ENCODE results near the gene IDH3B. TPM values are rescaled to one million over a fixed set of nuclear protein-coding genes. Genes with fewer than 3 reads are reported as not detected.

Gene IDH3B
- total and polyA plus RNA-seq, 2 of the 8 experiments (the other 6 are each of a cell fraction or from before 2014, with no cell fraction given), result 110 to 167 TPM

DNA sequence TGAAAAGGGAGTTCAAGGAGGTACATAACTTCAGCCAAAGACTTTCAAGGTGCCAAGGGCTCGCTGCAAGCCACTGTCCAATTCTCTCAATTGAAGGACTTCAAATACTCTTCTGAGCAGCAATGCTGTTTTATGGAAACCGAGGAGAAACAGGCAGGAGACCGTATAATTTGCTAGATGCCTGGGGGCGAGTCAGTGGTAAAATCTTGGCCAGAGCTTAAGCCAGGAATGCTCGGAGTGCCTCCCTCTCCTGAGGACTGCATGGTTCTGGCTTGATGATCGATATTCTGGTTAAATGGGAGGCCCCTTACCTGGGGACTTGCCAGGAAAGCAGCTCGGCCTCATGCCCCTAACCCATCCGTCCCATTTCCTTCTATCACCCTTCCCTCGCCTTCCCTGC, 47.4 kb downstream of the IDH3B start:
- Histone ChIP-seq H3K4me1 (replicated peaks in 1 of 4; ENCODE audit: control insufficient read depth in 3 of 4, insufficient read depth in 4 of 4, low read length in 3 of 4) (no peaks in the 10 kb centered on the region), H3K23ac (ENCODE audit: insufficient read length) (no peak overlapping the region), H3K36me3 (ENCODE audit: control insufficient read depth in 2 of 4, insufficient read depth in 4 of 4, low read length in 3 of 4) (no peaks in the 10 kb centered on the region), H3K27ac (ENCODE audit: low read depth, low read length) (no peak overlapping the region), H3K4me2 (ENCODE audit: insufficient read depth in 1 of 2, low read depth in 2 of 2, low read length in 2 of 2) (no peak overlapping the region), H3K18ac (ENCODE audit: extremely low read depth, low read length) (no peak overlapping the region), H3K23me2 (ENCODE audit: low read depth, low read length) (no peaks in the 10 kb centered on the region; the same call in 1 of the 2 replicates), H2AFZ (ENCODE audit: low read length) (no peak overlapping the region), H3K9me3 (ENCODE audit: insufficient read depth in 2 of 2, low read depth in 1 of 2, low read length in 1 of 2) (no peaks in the 10 kb centered on the region; a peak in 1 of 4 replicates), H2BK15ac (ENCODE audit: low read length) (no peak overlapping the region), H3K27me3 (replicated peaks in 1 of 4; ENCODE audit: control insufficient read depth in 3 of 4, extremely low read depth in 1 of 4, insufficient read depth in 3 of 4, low read length in 3 of 4) (no peaks in the 10 kb centered on the region), H4K20me1 (replicated peaks in 1 of 2; ENCODE audit: control insufficient read depth in 1 of 2, insufficient read depth in 2 of 2, low read length in 2 of 2) (no peaks in the 10 kb centered on the region), H4K8ac (ENCODE audit: extremely low read depth, insufficient read depth, low read length) (no peak overlapping the region), H3K79me1 (ENCODE audit: low read depth, low read length) (no peaks in the 10 kb centered on the region), H4K91ac (replicated peaks; ENCODE audit: insufficient read length, low read length) (no peak overlapping the region), H4K5ac (ENCODE audit: insufficient read length, low read depth, low read length) (no peak overlapping the region), H3K56ac (replicated peaks; ENCODE audit: insufficient read length, low read depth, low read length) (no peak overlapping the region), H2BK5ac (ENCODE audit: low read depth, low read length) (no peak overlapping the region), H2BK12ac (ENCODE audit: low read depth, low read length) (no peak overlapping the region), H2AK5ac (ENCODE audit: low read depth, low read length) (no peak overlapping the region), H2BK20ac (ENCODE audit: low read length) (no peak overlapping the region), H3K4ac (replicated peaks; ENCODE audit: insufficient read length, low read depth, low read length) (no peak overlapping the region), H2BK120ac (replicated peaks; ENCODE audit: low read depth, low read length) (no peak overlapping the region), H3K79me2 (ENCODE audit: control insufficient read depth in 1 of 2, insufficient read depth in 2 of 2, low read length in 2 of 2) (no peaks in the 10 kb centered on the region), H3K9ac (replicated peaks in 1 of 4; ENCODE audit: extremely low read depth in 1 of 4, low read depth in 3 of 4, low read length in 3 of 4) (no peak overlapping the region), H3K4me3 (ENCODE audit: extremely low read depth in 1 of 4, insufficient read depth in 2 of 4, low read depth in 3 of 4, low read length in 4 of 4) (no peak overlapping the region), H3K14ac (ENCODE audit: insufficient read length) (no peak overlapping the region)
- 90% methylated on average over 9 of the region's 9 CpGs; no CpG with 5 or more reads in 1 of the 2 experiments for WGBS, 2 experiments (ENCODE audit: extremely low coverage in 1 of 2, insufficient coverage in 1 of 2, insufficient read length in 1 of 2, insufficient replicate concordance in 2 of 2, low coverage in 1 of 2, low lambda C conversion rate in 2 of 2, missing lambda C conversion rate in 1 of 2)
- no peak for DNase-seq (ENCODE audit: low read depth in 1 of 2, low spot score in 2 of 2)
- FAIRE-seq, result no peak
- ChIA-PET POLR2A (ENCODE audit: partially characterized antibody) (no interaction called here), CTCF (ENCODE audit: partially characterized antibody) (interaction anchor here (0.6 kb wide), 1 partner anchor 11 kb away, joined by 3 read pairs; no protein-coding TSS in a partner anchor)
- TF ChIP-seq GABPA (IDR thresholded peaks at IDR 0.05; ENCODE audit: borderline replicate concordance, insufficient read depth, low read length) (no peak), RBBP5 (IDR thresholded peaks at IDR 0.05; ENCODE audit: borderline replicate concordance, low read depth, low read length) (no peak), TAF7 (optimal IDR thresholded peaks at IDR 0.05; ENCODE audit: borderline replicate concordance, low read depth, low read length) (no peak), CBX5 (IDR thresholded peaks at IDR 0.05; ENCODE audit: low read depth, low read length) (no peak), EP300 (IDR thresholded peaks at IDR 0.05; ENCODE audit: borderline replicate concordance in 1 of 2, low read depth in 2 of 2, low read length in 2 of 2) (no peak), TAF1 (IDR thresholded peaks at IDR 0.05; ENCODE audit: low read depth, low read length) (no peak), SUZ12 (IDR thresholded peaks at IDR 0.05; ENCODE audit: low read length) (no peak)

Measured in H1 (cell line).